Measurements from ENCODE around the gene MAST4. TPM values are rescaled to one million over a fixed set of nuclear protein-coding genes. Genes with fewer than 3 reads are reported as not detected.

Gene MAST4
- total RNA-seq, 1 donor from 2014 or later, result 19.1 TPM

GRCh38 chr5:67050635-67051034 is 454.4 kb downstream of the MAST4 start:
- DNase-seq (ENCODE audit: low read depth), result no peak
- no peak for TF ChIP-seq CTCF (IDR thresholded peaks at IDR 0.05; ENCODE audit: insufficient read depth, low read length, poor library complexity, severe bottlenecking)
- Histone ChIP-seq H3K36me3 (ENCODE audit: control insufficient read depth, insufficient read depth, low read length) (no peaks in the 10 kb centered on the region), H3K27me3 (ENCODE audit: control insufficient read depth, insufficient read depth, low read length) (no peaks in the 10 kb centered on the region), H3K4me3 (ENCODE audit: low read depth, low read length) (no peak overlapping the region)

GRCh38 chr5:67051164-67051563 is 455.0 kb downstream of the MAST4 start:
- DNase-seq (ENCODE audit: low read depth), result no peak
- no peaks in the 10 kb centered on the region for H3K27me3 ChIP-seq (ENCODE audit: control insufficient read depth, insufficient read depth, low read length)
- TF ChIP-seq CTCF (IDR thresholded peaks at IDR 0.05; ENCODE audit: insufficient read depth, low read length, poor library complexity, severe bottlenecking), result no peak
- no peaks in the 10 kb centered on the region for H3K36me3 ChIP-seq (ENCODE audit: control insufficient read depth, insufficient read depth, low read length)
- no peak overlapping the region for H3K4me3 ChIP-seq (ENCODE audit: low read depth, low read length)

- no peaks in the 10 kb centered on the region for H3K27me3 ChIP-seq (ENCODE audit: control insufficient read depth, insufficient read depth, low read length)
- no peak for TF ChIP-seq CTCF (IDR thresholded peaks at IDR 0.05; ENCODE audit: insufficient read depth, low read length, poor library complexity, severe bottlenecking)
- no peak overlapping the region for H3K4me3 ChIP-seq (ENCODE audit: low read depth, low read length)
- H3K36me3 ChIP-seq (ENCODE audit: control insufficient read depth, insufficient read depth, low read length), result no peaks in the 10 kb centered on the region
- no peak for DNase-seq (ENCODE audit: low read depth)
Observed at GRCh38 chr5:67052034-67052433, 455.8 kb downstream of the MAST4 start.

GRCh38 chr5:67053229-67053628 is 457.0 kb downstream of the MAST4 start:
- no peak for TF ChIP-seq CTCF (IDR thresholded peaks at IDR 0.05; ENCODE audit: insufficient read depth, low read length, poor library complexity, severe bottlenecking)
- Histone ChIP-seq H3K36me3 (ENCODE audit: control insufficient read depth, insufficient read depth, low read length) (no peaks in the 10 kb centered on the region), H3K4me3 (ENCODE audit: low read depth, low read length) (no peak overlapping the region), H3K27me3 (ENCODE audit: control insufficient read depth, insufficient read depth, low read length) (no peaks in the 10 kb centered on the region)
- no peak for DNase-seq (ENCODE audit: low read depth)

GRCh38 chr5:67058998-67059743 is 463.0 kb downstream of the MAST4 start:
- DNase-seq (ENCODE audit: low read depth), result no peak
- Histone ChIP-seq H3K27me3 (ENCODE audit: control insufficient read depth, insufficient read depth, low read length) (no peaks in the 10 kb centered on the region), H3K36me3 (ENCODE audit: control insufficient read depth, insufficient read depth, low read length) (no peaks in the 10 kb centered on the region), H3K4me3 (ENCODE audit: low read depth, low read length) (no peak overlapping the region)
- no peak for TF ChIP-seq CTCF (IDR thresholded peaks at IDR 0.05; ENCODE audit: insufficient read depth, low read length, poor library complexity, severe bottlenecking)

Data from kidney epithelial cell (primary cell).